Skeletal muscle satellite cell (primary cell): ENCODE results near the gene PRR12.
A peak's percentile ranks its signal among the peaks of the same experiment; 100 is the strongest.

Experiments used
- H3K27me3 ChIP-seq: 2 replicates; pipeline ENCODE4 v1.7.0; 2013; ENCODE audit warnings: low read length; ENCODE audit not compliant: control insufficient read depth, insufficient read depth
- H3K36me3 ChIP-seq: 2 replicates; pipeline ENCODE4 v1.7.0; 2013; ENCODE audit warnings: mild to moderate bottlenecking, control low read depth, low read length; ENCODE audit not compliant: insufficient read depth
- H3K4me1 ChIP-seq: 2 replicates; pipeline ENCODE4 v1.7.0; 2013; ENCODE audit warnings: low read length; ENCODE audit not compliant: control insufficient read depth, insufficient read depth
- H3K4me2 ChIP-seq: 2 replicates; pipeline ENCODE4 v1.7.0; 2013; ENCODE audit warnings: mild to moderate bottlenecking, low read length
- H3K4me3 ChIP-seq: 2 replicates; pipeline ENCODE4 v1.7.0; 2013; ENCODE audit warnings: low read length
- H3K9ac ChIP-seq: 2 replicates; pipeline ENCODE4 v1.7.0; 2013; ENCODE audit warnings: mild to moderate bottlenecking, low read depth, low read length, moderate library complexity
- H3K9me3 ChIP-seq: replicated peaks from 2 replicates; pipeline ENCODE4 v1.7.0; 2013; ENCODE audit warnings: mild to moderate bottlenecking, control low read depth, low read length

The PRR12 gene

GRCh38 chr19:49642492-49643035, 51.6 kb downstream of the PRR12 start:
- H3K36me3 ChIP-seq = peaks cover 18% of the 10 kb centered on the region
- H3K4me3 ChIP-seq = peak overlapping the region; percentile 88
- H3K27me3 ChIP-seq = no peaks in the 10 kb centered on the region
- H3K9me3 ChIP-seq = no peaks in the 10 kb centered on the region
- peak overlapping the region; percentile 99 for H3K9ac ChIP-seq
- H3K4me1 ChIP-seq = peaks cover 35% of the 10 kb centered on the region
- peak overlapping the region; percentile 98 for H3K4me2 ChIP-seq

- Histone ChIP-seq H3K4me3 (peak overlapping the region; percentile 88), H3K36me3 (peaks cover 18% of the 10 kb centered on the region), H3K4me2 (peak overlapping the region; percentile 98), H3K27me3 (no peaks in the 10 kb centered on the region), H3K9me3 (no peaks in the 10 kb centered on the region), H3K9ac (peak overlapping the region; percentile 99), H3K4me1 (peaks cover 28% of the 10 kb centered on the region)
These were observed 52.5 kb downstream of the PRR12 start for GRCh38 chr19:49643466-49643865.

DNA sequence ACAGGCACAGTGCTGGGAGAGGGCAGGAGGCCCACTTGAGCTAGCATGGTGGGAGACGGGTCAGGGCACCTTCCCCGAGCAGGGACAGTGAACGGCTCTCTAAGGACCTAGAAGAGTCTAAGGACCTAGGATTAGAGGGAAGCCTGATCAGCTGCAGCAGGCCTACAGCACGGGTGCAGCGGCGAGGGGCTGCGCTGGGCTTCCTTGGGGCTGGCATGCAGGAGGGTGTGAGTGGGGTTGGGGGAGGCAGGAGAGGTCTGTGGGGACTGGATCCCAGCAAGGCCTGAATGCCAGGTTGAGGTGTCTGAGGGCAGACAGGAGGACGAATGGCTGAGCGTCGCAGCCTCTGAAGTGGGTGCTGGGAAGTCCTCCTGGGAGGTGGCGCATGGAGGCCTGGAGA, 54.6 kb downstream of the PRR12 start:
- no peaks in the 10 kb centered on the region for H3K27me3 ChIP-seq
- peaks cover 34% of the 10 kb centered on the region for H3K36me3 ChIP-seq
- no peak overlapping the region for H3K4me2 ChIP-seq
- no peak overlapping the region for H3K4me3 ChIP-seq
- H3K9me3 ChIP-seq = no peaks in the 10 kb centered on the region
- peaks cover 23% of the 10 kb centered on the region for H3K4me1 ChIP-seq
- H3K9ac ChIP-seq = no peak overlapping the region

DNA sequence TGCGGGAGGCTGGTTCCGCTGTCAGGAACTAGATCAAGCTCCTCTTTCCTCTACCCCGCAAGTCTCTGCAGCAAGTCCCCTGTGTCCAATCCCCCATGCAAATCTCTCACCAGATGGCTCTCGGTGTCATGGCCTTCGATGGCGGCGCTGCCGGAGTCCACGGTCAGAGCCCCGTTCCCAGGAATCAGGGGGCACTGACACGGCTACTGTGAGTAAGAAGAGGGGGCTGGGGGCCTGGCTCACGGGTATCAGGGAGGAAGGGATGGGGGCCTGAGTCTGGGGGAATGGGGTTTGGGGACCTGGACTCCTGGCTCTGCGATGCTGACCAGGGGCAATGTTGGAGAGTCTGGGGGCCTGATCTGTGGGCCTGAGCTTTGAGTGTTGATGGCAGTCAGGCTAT, 55.0 kb downstream of the PRR12 start:
- peaks cover 20% of the 10 kb centered on the region for H3K4me1 ChIP-seq
- no peak overlapping the region for H3K9ac ChIP-seq
- peaks cover 35% of the 10 kb centered on the region for H3K36me3 ChIP-seq

DNA sequence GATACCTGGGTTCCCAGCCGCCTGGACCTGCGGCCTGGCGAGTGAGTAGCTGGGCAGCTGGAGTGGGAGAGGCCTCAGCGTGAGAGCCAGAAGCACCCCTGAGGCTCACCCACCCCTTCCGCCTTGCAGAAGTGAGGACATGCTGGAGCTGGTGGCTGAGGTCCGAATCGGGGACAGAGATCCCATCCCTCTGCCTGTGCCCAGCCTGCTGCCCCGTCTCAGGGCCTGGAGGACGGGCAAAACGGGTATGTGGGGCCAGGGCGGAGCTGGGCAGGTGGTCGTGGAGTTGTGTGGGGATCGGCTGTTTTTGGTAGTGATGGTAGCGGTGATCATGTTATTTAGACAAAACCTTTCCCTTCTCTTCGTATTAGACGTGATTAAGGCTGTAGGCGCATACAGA, 55.6 kb downstream of the PRR12 start:
- H3K9me3 ChIP-seq = no peaks in the 10 kb centered on the region
- H3K27me3 ChIP-seq = no peaks in the 10 kb centered on the region
- H3K4me3 ChIP-seq = no peak overlapping the region
- H3K4me1 ChIP-seq = peaks cover 14% of the 10 kb centered on the region
- peaks cover 37% of the 10 kb centered on the region for H3K36me3 ChIP-seq
- H3K9ac ChIP-seq = no peak overlapping the region
- no peak overlapping the region for H3K4me2 ChIP-seq

More for the DNA sequence above, 55.0 kb downstream of the PRR12 start:
- Histone ChIP-seq H3K9me3 (no peaks in the 10 kb centered on the region), H3K4me2 (no peak overlapping the region), H3K4me3 (no peak overlapping the region), H3K27me3 (no peaks in the 10 kb centered on the region)

DNA sequence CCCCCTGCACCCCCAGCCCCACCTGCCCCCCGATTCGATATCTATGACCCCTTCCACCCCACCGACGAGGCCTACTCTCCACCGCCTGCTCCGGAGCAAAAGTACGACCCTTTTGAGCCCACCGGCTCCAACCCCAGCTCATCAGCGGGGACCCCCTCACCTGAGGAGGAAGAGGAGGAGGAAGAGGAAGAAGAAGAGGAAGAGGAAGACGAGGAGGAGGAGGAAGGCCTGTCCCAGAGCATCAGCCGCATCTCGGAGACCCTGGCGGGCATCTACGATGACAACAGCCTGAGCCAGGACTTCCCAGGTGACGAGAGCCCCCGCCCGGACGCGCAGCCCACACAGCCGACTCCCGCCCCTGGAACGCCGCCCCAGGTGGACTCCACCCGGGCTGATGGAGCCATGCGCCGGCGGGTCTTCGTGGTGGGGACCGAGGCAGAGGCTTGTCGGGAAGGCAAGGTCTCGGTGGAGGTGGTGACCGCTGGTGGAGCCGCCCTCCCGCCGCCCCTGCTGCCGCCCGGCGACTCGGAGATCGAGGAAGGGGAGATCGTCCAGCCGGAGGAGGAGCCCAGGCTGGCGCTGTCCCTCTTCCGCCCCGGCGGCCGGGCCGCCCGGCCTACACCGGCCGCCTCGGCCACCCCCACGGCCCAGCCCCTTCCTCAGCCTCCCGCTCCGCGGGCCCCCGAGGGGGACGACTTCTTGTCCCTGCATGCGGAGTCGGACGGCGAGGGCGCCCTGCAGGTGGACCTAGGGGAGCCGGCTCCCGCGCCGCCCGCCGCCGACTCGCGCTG, 60.2 kb downstream of the PRR12 start:
- Histone ChIP-seq H3K36me3 (peaks cover 66% of the 10 kb centered on the region), H3K4me1 (no peaks in the 10 kb centered on the region), H3K9ac (no peak overlapping the region), H3K27me3 (no peaks in the 10 kb centered on the region), H3K4me3 (no peak overlapping the region), H3K9me3 (no peaks in the 10 kb centered on the region), H3K4me2 (no peak overlapping the region)

DNA sequence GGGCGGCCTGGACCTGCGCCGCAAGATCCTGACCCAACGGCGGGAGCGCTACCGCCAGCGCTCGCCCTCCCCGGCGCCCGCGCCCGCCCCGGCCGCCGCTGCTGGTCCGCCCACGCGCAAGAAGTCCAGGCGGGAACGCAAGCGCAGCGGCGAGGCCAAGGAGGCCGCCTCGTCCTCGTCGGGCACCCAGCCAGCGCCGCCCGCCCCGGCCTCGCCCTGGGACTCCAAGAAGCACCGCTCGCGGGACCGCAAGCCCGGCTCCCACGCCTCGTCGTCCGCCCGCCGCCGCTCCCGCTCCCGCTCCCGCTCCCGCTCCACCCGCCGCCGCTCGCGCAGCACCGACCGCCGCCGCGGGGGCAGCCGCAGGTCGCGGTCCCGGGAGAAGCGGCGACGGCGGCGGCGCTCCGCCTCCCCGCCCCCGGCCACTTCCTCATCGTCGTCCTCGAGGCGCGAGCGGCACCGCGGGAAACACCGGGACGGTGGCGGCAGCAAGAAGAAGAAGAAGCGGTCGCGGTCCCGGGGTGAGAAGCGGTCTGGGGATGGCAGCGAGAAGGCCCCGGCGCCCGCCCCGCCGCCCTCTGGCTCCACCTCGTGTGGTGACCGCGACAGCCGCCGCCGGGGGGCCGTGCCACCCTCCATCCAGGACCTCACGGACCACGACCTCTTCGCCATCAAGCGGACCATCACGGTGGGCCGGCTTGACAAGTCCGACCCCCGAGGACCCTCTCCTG, 61.0 kb downstream of the PRR12 start:
- Histone ChIP-seq H3K9me3 (no peaks in the 10 kb centered on the region), H3K36me3 (peaks cover 65% of the 10 kb centered on the region), H3K4me2 (no peak overlapping the region), H3K9ac (no peak overlapping the region), H3K4me1 (no peaks in the 10 kb centered on the region), H3K27me3 (no peaks in the 10 kb centered on the region), H3K4me3 (no peak overlapping the region)

- Histone ChIP-seq H3K4me2 (no peak overlapping the region), H3K36me3 (peaks cover 66% of the 10 kb centered on the region), H3K9ac (no peak overlapping the region)
These were observed 61.8 kb downstream of the PRR12 start for GRCh38 chr19:49652551-49653465.

GRCh38 chr19:49653466-49653806, 62.5 kb downstream of the PRR12 start:
- Histone ChIP-seq H3K9ac (no peak overlapping the region), H3K36me3 (peaks cover 71% of the 10 kb centered on the region), H3K4me2 (no peak overlapping the region), H3K27me3 (no peaks in the 10 kb centered on the region), H3K9me3 (no peaks in the 10 kb centered on the region), H3K4me3 (no peak overlapping the region), H3K4me1 (no peaks in the 10 kb centered on the region)

More at GRCh38 chr19:49652551-49653465, 61.8 kb downstream of the PRR12 start:
- H3K4me1 ChIP-seq = no peaks in the 10 kb centered on the region
- H3K9me3 ChIP-seq = no peaks in the 10 kb centered on the region
- H3K27me3 ChIP-seq = no peaks in the 10 kb centered on the region
- H3K4me3 ChIP-seq = no peak overlapping the region

DNA sequence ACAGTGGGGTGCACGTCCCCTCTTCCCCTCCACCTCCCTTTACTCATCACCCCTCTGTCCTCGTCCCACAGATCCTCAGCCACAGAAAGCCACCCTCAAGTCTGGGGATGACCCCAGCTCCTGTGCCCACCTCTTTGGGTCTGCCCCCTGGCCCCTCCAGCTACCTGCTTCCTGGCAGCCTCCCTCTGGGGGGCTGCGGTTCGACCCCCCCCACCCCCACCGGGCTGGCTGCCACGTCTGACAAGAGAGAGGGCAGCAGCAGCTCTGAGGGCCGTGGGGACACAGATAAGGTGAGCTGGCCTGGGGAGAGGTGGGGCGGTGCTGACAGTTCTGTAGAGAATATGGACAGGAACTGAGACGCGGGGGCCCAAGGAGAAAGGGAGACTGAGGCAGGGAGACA, 63.6 kb downstream of the PRR12 start:
- H3K9ac ChIP-seq = no peak overlapping the region
- H3K27me3 ChIP-seq = no peaks in the 10 kb centered on the region
- H3K4me2 ChIP-seq = no peak overlapping the region
- H3K4me3 ChIP-seq = no peak overlapping the region
- H3K9me3 ChIP-seq = no peaks in the 10 kb centered on the region
- peaks cover 75% of the 10 kb centered on the region for H3K36me3 ChIP-seq
- no peaks in the 10 kb centered on the region for H3K4me1 ChIP-seq
